ENCODE data around the gene ALK. TPM values are rescaled to one million over a fixed set of nuclear protein-coding genes. Genes with fewer than 3 reads are reported as not detected.

ALK gene
- total RNA-seq, 4 donors from 2014 or later, result 0.06 to 4.1 TPM; not detected in 2

DNA sequence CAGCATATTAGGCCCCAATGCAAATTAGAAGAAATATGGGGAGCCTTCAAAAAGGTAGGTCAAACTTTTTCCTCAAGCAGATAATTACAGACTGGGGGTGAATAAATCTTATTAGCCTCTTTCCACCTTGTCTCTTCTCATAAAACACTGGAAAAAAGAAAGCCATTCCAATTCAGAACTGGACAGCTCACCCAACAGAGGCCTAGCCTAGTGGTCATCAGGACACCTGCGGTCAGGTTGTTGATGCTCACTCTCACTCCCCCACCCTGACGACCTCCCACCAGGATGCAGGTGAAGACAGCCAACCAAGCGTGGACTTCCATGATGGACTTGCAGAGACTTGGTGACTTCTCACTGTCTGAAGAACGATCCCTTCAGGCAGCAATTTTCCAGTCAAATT, 207.1 kb downstream of the ALK start:
- intact Hi-C loops (cut with DNase I; ENCODE audit: low total_unique reads), result no loop called here
- DNase-seq, result no peak
- H3K4me3 ChIP-seq, result no peak overlapping the region
- no peak for TF ChIP-seq POLR2A (IDR thresholded peaks at IDR 0.05)
- TF ChIP-seq, protein P1, sequence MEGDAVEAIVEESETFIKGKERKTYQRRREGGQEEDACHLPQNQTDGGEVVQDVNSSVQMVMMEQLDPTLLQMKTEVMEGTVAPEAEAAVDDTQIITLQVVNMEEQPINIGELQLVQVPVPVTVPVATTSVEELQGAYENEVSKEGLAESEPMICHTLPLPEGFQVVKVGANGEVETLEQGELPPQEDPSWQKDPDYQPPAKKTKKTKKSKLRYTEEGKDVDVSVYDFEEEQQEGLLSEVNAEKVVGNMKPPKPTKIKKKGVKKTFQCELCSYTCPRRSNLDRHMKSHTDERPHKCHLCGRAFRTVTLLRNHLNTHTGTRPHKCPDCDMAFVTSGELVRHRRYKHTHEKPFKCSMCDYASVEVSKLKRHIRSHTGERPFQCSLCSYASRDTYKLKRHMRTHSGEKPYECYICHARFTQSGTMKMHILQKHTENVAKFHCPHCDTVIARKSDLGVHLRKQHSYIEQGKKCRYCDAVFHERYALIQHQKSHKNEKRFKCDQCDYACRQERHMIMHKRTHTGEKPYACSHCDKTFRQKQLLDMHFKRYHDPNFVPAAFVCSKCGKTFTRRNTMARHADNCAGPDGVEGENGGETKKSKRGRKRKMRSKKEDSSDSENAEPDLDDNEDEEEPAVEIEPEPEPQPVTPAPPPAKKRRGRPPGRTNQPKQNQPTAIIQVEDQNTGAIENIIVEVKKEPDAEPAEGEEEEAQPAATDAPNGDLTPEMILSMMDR (IDR thresholded peaks at IDR 0.05), result no peak
- no peaks in the 10 kb centered on the region for H3K36me3 ChIP-seq
- no peaks in the 10 kb centered on the region for H3K9me3 ChIP-seq
- H3K4me1 ChIP-seq, result no peaks in the 10 kb centered on the region
- no peaks in the 10 kb centered on the region for H3K27me3 ChIP-seq
- no peak overlapping the region for H3K27ac ChIP-seq

DNA sequence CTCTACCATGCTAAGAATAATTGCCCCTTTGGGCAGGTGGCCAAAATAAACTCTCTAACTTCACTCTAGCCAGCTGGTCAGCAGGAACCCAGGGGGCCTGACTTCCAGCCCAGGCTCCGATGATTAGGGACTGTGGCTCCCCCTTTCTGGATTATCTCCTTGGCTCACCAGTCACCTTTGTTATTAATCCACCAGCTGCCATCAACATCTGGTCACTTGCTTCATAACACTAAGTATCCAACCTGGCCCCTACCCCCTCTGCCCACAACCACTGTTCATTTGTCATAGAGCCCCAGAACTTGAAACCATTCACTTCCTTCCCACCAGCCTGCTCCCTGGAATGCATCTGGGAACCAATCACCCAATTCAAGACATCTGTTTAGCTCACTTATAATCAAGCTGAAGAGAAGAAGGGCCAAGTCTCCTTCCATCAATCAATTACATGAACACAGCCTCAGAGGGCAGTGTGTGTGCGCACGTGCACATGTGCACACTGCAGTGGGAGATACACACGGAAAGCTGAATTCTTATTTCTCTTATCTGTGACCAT, 215.1 kb downstream of the ALK start:
- H3K4me3 ChIP-seq, result no peak overlapping the region
- no peaks in the 10 kb centered on the region for H3K4me1 ChIP-seq
- intact Hi-C loops (cut with DNase I; ENCODE audit: low total_unique reads), result no loop called here
- H3K27me3 ChIP-seq, result no peaks in the 10 kb centered on the region
- no peaks in the 10 kb centered on the region for H3K36me3 ChIP-seq
- H3K9me3 ChIP-seq, result no peaks in the 10 kb centered on the region
- TF ChIP-seq, protein P1 (IDR thresholded peaks at IDR 0.05), result no peak
- no peak for TF ChIP-seq POLR2A (IDR thresholded peaks at IDR 0.05)
- H3K27ac ChIP-seq, result no peak overlapping the region
- DNase-seq, result no peak

DNA sequence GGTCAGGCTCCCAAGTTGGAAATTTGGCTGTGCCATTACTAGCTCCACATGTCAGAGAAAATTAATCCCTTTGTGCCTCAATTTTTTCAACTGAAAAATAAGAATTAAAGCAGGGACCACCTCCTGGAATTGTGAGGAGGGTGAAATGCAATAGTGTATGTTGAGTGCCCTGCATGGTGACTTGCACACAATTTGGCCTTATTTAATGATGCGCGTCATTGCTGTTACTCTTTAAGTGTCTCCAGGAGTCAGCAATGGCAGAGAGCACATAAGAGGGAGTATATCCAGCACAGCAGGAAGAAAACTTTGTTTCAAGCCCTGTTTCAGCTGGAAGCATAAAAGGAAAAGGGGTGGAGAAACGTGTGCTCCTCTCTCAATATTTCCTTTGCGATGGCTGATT, 215.8 kb downstream of the ALK start:
- H3K36me3 ChIP-seq, result no peaks in the 10 kb centered on the region
- H3K27ac ChIP-seq, result no peak overlapping the region
- H3K27me3 ChIP-seq, result no peaks in the 10 kb centered on the region
- H3K9me3 ChIP-seq, result no peaks in the 10 kb centered on the region
- TF ChIP-seq POLR2A (IDR thresholded peaks at IDR 0.05), result no peak
- TF ChIP-seq, protein P1 (IDR thresholded peaks at IDR 0.05), result no peak
- H3K4me3 ChIP-seq, result no peak overlapping the region
- intact Hi-C loops (cut with DNase I; ENCODE audit: low total_unique reads), result no loop called here
- no peak for DNase-seq
- H3K4me1 ChIP-seq, result no peaks in the 10 kb centered on the region

DNA sequence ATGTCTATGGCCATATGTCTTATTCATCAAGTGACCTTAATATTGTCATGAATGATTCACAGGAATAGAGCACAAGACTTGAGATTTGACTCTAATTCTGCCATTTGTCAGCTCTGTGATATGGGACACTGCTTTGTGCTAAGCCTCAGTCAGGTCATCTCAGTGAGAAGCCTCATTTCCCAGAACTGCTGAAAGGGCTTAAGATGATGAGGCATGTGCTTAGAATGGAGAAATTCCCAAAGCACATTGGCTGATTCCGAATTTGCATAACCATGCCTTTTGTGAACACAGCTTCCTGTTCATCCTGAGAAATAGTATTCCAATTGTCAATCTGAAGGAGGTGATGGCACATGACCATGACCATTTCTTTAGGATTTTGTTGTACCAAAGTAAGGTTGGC, 218.1 kb downstream of the ALK start:
- Histone ChIP-seq H3K4me3 (no peak overlapping the region), H3K9me3 (no peaks in the 10 kb centered on the region), H3K36me3 (no peaks in the 10 kb centered on the region), H3K27ac (no peak overlapping the region), H3K27me3 (no peaks in the 10 kb centered on the region), H3K4me1 (no peaks in the 10 kb centered on the region)
- DNase-seq, result no peak
- TF ChIP-seq POLR2A (IDR thresholded peaks at IDR 0.05), result no peak
- TF ChIP-seq, protein P1 (IDR thresholded peaks at IDR 0.05), result no peak
- intact Hi-C loops (cut with DNase I; ENCODE audit: low total_unique reads), result loop anchor here (2.0 kb wide), 1 partner anchor 33 kb away; no protein-coding TSS in a partner anchor

DNA sequence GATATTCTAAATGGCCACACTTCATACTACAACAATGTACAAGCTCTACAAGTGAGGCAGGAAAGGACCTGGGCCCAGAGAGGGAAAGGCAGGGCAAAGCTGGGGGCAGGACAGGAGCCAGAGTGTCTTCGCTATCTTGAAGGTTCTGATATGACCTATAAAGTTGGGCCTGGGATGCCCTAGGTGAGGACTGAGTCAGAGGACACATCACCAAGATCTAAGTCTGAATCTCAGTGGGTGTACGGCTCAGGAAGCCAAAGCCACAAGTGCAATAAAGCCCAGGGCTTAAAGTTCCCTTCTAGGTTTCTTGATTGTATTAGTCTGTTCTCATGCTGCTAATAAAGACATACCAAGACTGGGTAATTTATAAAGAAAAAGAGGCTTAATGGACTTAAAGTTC, 219.1 kb downstream of the ALK start:
- intact Hi-C loops (cut with DNase I; ENCODE audit: low total_unique reads), result loop anchor here (2.0 kb wide), 1 partner anchor 31 kb away; no protein-coding TSS in a partner anchor
- Histone ChIP-seq H3K9me3 (no peaks in the 10 kb centered on the region), H3K4me1 (no peaks in the 10 kb centered on the region), H3K27ac (no peak overlapping the region), H3K4me3 (no peak overlapping the region), H3K36me3 (no peaks in the 10 kb centered on the region), H3K27me3 (no peaks in the 10 kb centered on the region)
- TF ChIP-seq, protein P1 (IDR thresholded peaks at IDR 0.05), result no peak
- no peak for TF ChIP-seq POLR2A (IDR thresholded peaks at IDR 0.05)
- DNase-seq, result no peak
